SU-DHL-6 (cell line): ENCODE results near the gene DLG2.

Experiments
- H2AFZ ChIP-seq: fragments of 200-600 bp; sonication (generic); 2 replicates; pipeline ENCODE4 v1.6.1; 2014; ENCODE audit warnings: low read depth, mild to moderate bottlenecking, moderate library complexity, mixed read lengths, antibody characterized with exemption, low read length; ENCODE audit not compliant: severe bottlenecking
- H3F3A ChIP-seq: fragments of 200-600 bp; shearing (Covaris generic); 2 replicates; pipeline ENCODE4 v1.6.0; 2016; ENCODE audit warnings: antibody characterized with exemption, mild to moderate bottlenecking; ENCODE audit not compliant: insufficient read depth
- H3K27ac ChIP-seq: fragments of 200-600 bp; sonication (generic); 2 replicates; pipeline ENCODE4 v1.5.1; 2016; ENCODE audit warnings: low read depth, mild to moderate bottlenecking, low read length, moderate library complexity, mixed read lengths
- H3K27me3 ChIP-seq: fragments of 200-600 bp; sonication (generic), shearing (Covaris generic); 2 replicates; pipeline ENCODE4 v1.6.0; 2014; ENCODE audit warnings: mild to moderate bottlenecking, low read length
- H3K36me3 ChIP-seq: fragments of 200-600 bp; sonication (generic); 2 replicates; pipeline ENCODE4 v1.6.1; 2014; ENCODE audit warnings: mild to moderate bottlenecking, low read length, mixed read lengths
- H3K4me2 ChIP-seq: fragments of 300-600, 200-600 bp; shearing (Covaris generic), sonication (generic); 2 replicates; pipeline ENCODE4 v1.6.0; 2014; ENCODE audit warnings: low read length, low read depth, mild to moderate bottlenecking; ENCODE audit not compliant: poor library complexity, severe bottlenecking
- H3K4me3 ChIP-seq: fragments of 200-600 bp; sonication (generic); 2 replicates; pipeline ENCODE4 v1.5.1; 2014; ENCODE audit warnings: antibody characterized with exemption, low read length, mild to moderate bottlenecking, mixed read lengths; ENCODE audit not compliant: insufficient read depth, poor library complexity, severe bottlenecking
- H3K79me2 ChIP-seq: fragments of 200-600 bp; sonication (generic); 2 replicates; pipeline ENCODE4 v1.6.1; 2014; ENCODE audit warnings: mild to moderate bottlenecking, low read length, moderate library complexity; ENCODE audit not compliant: insufficient read depth
- H3K9ac ChIP-seq: fragments of 200-600 bp; sonication (generic); 2 replicates; pipeline ENCODE4 v1.7.0; 2014; ENCODE audit warnings: mild to moderate bottlenecking, low read length
- H3K9me2 ChIP-seq: fragments of 200-600 bp; sonication (generic); replicated peaks from 2 replicates; pipeline ENCODE4 v1.6.1; 2014; ENCODE audit warnings: low read length; ENCODE audit not compliant: insufficient read depth
- H3K9me3 ChIP-seq: fragments of 200-600 bp; sonication (generic); 2 replicates; pipeline ENCODE4 v1.6.1; 2014; ENCODE audit warnings: low read length, mixed read lengths; ENCODE audit not compliant: insufficient read depth
- H4K20me1 ChIP-seq: fragments of 200-600 bp; sonication (generic); 2 replicates; pipeline ENCODE4 v1.6.1; 2014; ENCODE audit warnings: low read depth, mild to moderate bottlenecking, antibody characterized with exemption, low read length, moderate library complexity, mixed read lengths
- CTCF ChIP-seq: fragments of 200-600 bp; sonication (generic); IDR thresholded peaks from one replicate; pipeline ENCODE4 v1.5.1; 2017; ENCODE audit warnings: antibody characterized with exemption, mild to moderate bottlenecking, low read length, moderate library complexity; ENCODE audit not compliant: insufficient read depth, poor library complexity, severe bottlenecking
- EZH2phosphoT487 ChIP-seq: fragments of 200-600 bp; sonication (generic), shearing (Covaris generic); conservative IDR thresholded peaks from 2 replicates; pipeline ENCODE4 v1.6.1; 2018; ENCODE audit warnings: mild to moderate bottlenecking, antibody characterized with exemption, low read length, moderate library complexity, mixed read lengths

The DLG2 gene

GRCh38 chr11:85475660-85476517 is 151.3 kb downstream of the DLG2 start:
- no peaks in the 10 kb centered on the region for H3K79me2 ChIP-seq
- TF ChIP-seq EZH2phosphoT487 (no peak), CTCF (no peak)

GRCh38 chr11:85472953-85473352 is 154.2 kb downstream of the DLG2 start:
- Histone ChIP-seq H3K9ac (no peak overlapping the region), H3F3A (no peaks in the 10 kb centered on the region), H3K36me3 (no peaks in the 10 kb centered on the region), H3K4me3 (no peak overlapping the region), H3K9me3 (peaks cover 4% of the 10 kb centered on the region; the same call in 1 of the 2 replicates), H4K20me1 (no peaks in the 10 kb centered on the region), H3K79me2 (no peaks in the 10 kb centered on the region), H3K9me2 (no peaks in the 10 kb centered on the region), H2AFZ (no peak overlapping the region), H3K27me3 (no peaks in the 10 kb centered on the region), H3K27ac (no peak overlapping the region), H3K4me2 (no peak overlapping the region)
- TF ChIP-seq CTCF (no peak), EZH2phosphoT487 (no peak)

More at GRCh38 chr11:85475660-85476517, 151.3 kb downstream of the DLG2 start:
- H3K4me2 ChIP-seq, result no peak overlapping the region
- no peak overlapping the region for H3K4me3 ChIP-seq
- H3K9ac ChIP-seq, result no peak overlapping the region
- H3F3A ChIP-seq, result no peaks in the 10 kb centered on the region
- H2AFZ ChIP-seq, result no peak overlapping the region
- H3K9me2 ChIP-seq, result no peaks in the 10 kb centered on the region
- no peaks in the 10 kb centered on the region for H3K36me3 ChIP-seq
- no peaks in the 10 kb centered on the region for H3K27me3 ChIP-seq
- H3K27ac ChIP-seq, result no peak overlapping the region
- peaks cover 4% of the 10 kb centered on the region; the same call in 1 of the 2 replicates for H3K9me3 ChIP-seq
- H4K20me1 ChIP-seq, result no peaks in the 10 kb centered on the region

- Histone ChIP-seq H3K36me3 (no peaks in the 10 kb centered on the region), H3F3A (no peaks in the 10 kb centered on the region), H3K27me3 (no peaks in the 10 kb centered on the region), H3K9me2 (no peaks in the 10 kb centered on the region), H3K4me3 (no peak overlapping the region), H3K79me2 (no peaks in the 10 kb centered on the region), H3K9me3 (no peaks in the 10 kb centered on the region), H4K20me1 (no peaks in the 10 kb centered on the region), H2AFZ (no peak overlapping the region), H3K27ac (no peak overlapping the region), H3K4me2 (no peak overlapping the region), H3K9ac (no peak overlapping the region)
- no peak for TF ChIP-seq EZH2phosphoT487
- no peak for TF ChIP-seq CTCF
These were observed 162.9 kb downstream of the DLG2 start for GRCh38 chr11:85464283-85464682.
